ENCODE measurements around the gene KCNE3.

KCNE3 gene

GRCh38 chr11:74471668-74472429 lies 4.5 kb upstream of the KCNE3 start:
- DNase-seq (ENCODE audit: low read depth in 2 of 2), result no peak

GRCh38 chr11:74471037-74471436 lies 3.7 kb upstream of the KCNE3 start:
- DNase-seq (ENCODE audit: low read depth in 2 of 2), result no peak

GRCh38 chr11:74470526-74470925 lies 3.2 kb upstream of the KCNE3 start:
- no peak for DNase-seq (ENCODE audit: low read depth in 2 of 2)

- no peak for DNase-seq (ENCODE audit: low read depth in 2 of 2)
Observed at GRCh38 chr11:74468936-74469335, 1.6 kb upstream of the KCNE3 start.

- no peak for DNase-seq (ENCODE audit: low read depth in 2 of 2)
Observed at GRCh38 chr11:74468521-74468920, 1.2 kb upstream of the KCNE3 start.

GRCh38 chr11:74468058-74468457 lies 709 bp upstream of the KCNE3 start:
- DNase-seq (ENCODE audit: low read depth in 2 of 2), result no peak

GRCh38 chr11:74465291-74465708 lies 2.0 kb downstream of the KCNE3 start:
- DNase-seq (ENCODE audit: low read depth in 2 of 2), result no peak

- no peak for DNase-seq (ENCODE audit: low read depth in 2 of 2)
Observed at GRCh38 chr11:74464746-74465145, 2.6 kb downstream of the KCNE3 start.

- no peak for DNase-seq (ENCODE audit: low read depth in 2 of 2)
Observed at GRCh38 chr11:74463216-74463615, 4.1 kb downstream of the KCNE3 start.

GRCh38 chr11:74462631-74463030 lies 4.7 kb downstream of the KCNE3 start:
- no peak for DNase-seq (ENCODE audit: low read depth in 2 of 2)

- no peak for DNase-seq (ENCODE audit: low read depth in 2 of 2)
Observed at GRCh38 chr11:74462009-74462408, 5.3 kb downstream of the KCNE3 start.

- no peak for DNase-seq (ENCODE audit: low read depth in 2 of 2)
Observed at GRCh38 chr11:74460481-74461154, 6.7 kb downstream of the KCNE3 start.

- no peak for DNase-seq (ENCODE audit: low read depth in 2 of 2)
Observed at GRCh38 chr11:74460065-74460464, 7.3 kb downstream of the KCNE3 start.

GRCh38 chr11:74459584-74459983 lies 7.8 kb downstream of the KCNE3 start:
- no peak for DNase-seq (ENCODE audit: low read depth in 2 of 2)

GRCh38 chr11:74457356-74457755 lies 10.0 kb downstream of the KCNE3 start:
- DNase-seq (ENCODE audit: low read depth in 2 of 2), result no peak

- peak; percentile 8 to 33 for DNase-seq (ENCODE audit: low read depth in 2 of 2)
Observed at GRCh38 chr11:74453373-74453975, 13.9 kb downstream of the KCNE3 start.

GRCh38 chr11:74452366-74452765 lies 15.0 kb downstream of the KCNE3 start:
- DNase-seq (ENCODE audit: low read depth in 2 of 2), result no peak

GRCh38 chr11:74450318-74450717 lies 17.0 kb downstream of the KCNE3 start:
- DNase-seq (ENCODE audit: low read depth in 2 of 2), result no peak

GRCh38 chr11:74449369-74449931 lies 17.9 kb downstream of the KCNE3 start:
- DNase-seq (ENCODE audit: low read depth in 2 of 2), result peak in 1 of 2 donors; percentile 10

- DNase-seq (ENCODE audit: low read depth in 2 of 2), result no peak
Observed at GRCh38 chr11:74447720-74448119, 19.6 kb downstream of the KCNE3 start.

- no peak for DNase-seq (ENCODE audit: low read depth in 2 of 2)
Observed at GRCh38 chr11:74446532-74446938, 20.8 kb downstream of the KCNE3 start.

GRCh38 chr11:74444173-74444826 lies 23.0 kb downstream of the KCNE3 start:
- DNase-seq (ENCODE audit: low read depth in 2 of 2), result no peak

Data from stimulated activated CD4-positive, alpha-beta T cell treated with anti-CD3 and anti-CD28 coated beads, Interleukin-1b, Interleukin-23, amount 100 ng/mL, for 1 hour (primary cell).